Keratinocyte (primary cell): Measurements from ENCODE around the gene SORBS2. TPM values are rescaled to one million over a fixed set of nuclear protein-coding genes. Genes with fewer than 3 reads are reported as not detected.

Experiments
- DNase-seq: peaks from one replicate; pipeline ENCODE4 v3.0.0-alpha.2; 2011; ENCODE audit warnings: low read depth, missing footprints, low spot score
- FAIRE-seq: peaks from 2 replicates; lab custom pipeline; 2011; peaks lifted over from hg19 to GRCh38; lab: Jason Lieb, UNC
- H2AFZ ChIP-seq: 2 replicates; pipeline ENCODE4 v1.6.0; 2012; ENCODE audit warnings: low read length, control low read depth, inconsistent platforms; ENCODE audit not compliant: control insufficient read depth
- H3K27ac ChIP-seq: 2 replicates; pipeline ENCODE4 v1.5.1; 2011; ENCODE audit warnings: low read length; ENCODE audit not compliant: control insufficient read depth, insufficient read depth
- H3K27me3 ChIP-seq: 3 replicates; pipeline ENCODE4 v1.6.0; 2011; ENCODE audit warnings: low read length; ENCODE audit not compliant: control insufficient read depth, insufficient read depth; ENCODE audit errors: extremely low read depth
- H3K36me3 ChIP-seq, 2 experiments: 2 replicates in 1 of 2; 3 replicates in 1 of 2; pipeline ENCODE4 v1.5.1; 2011; ENCODE audit warnings: low read length in 2 of 2, mild to moderate bottlenecking in 1 of 2; ENCODE audit not compliant: control insufficient read depth in 2 of 2, insufficient read depth in 2 of 2; ENCODE audit errors: extremely low read depth in 1 of 2
- H3K4me1 ChIP-seq: 3 replicates; pipeline ENCODE4 v1.5.1; 2011; ENCODE audit warnings: low read length; ENCODE audit not compliant: control insufficient read depth, insufficient read depth; ENCODE audit errors: extremely low read depth
- H3K4me2 ChIP-seq: 3 replicates; pipeline ENCODE4 v1.6.0; 2011; ENCODE audit warnings: low read depth, low read length; ENCODE audit not compliant: control insufficient read depth, insufficient read depth; ENCODE audit errors: extremely low read depth
- H3K4me3 ChIP-seq, 3 experiments: fragments of 200-600 bp in 1 of 3; sonication (generic) in 1 of 3; 2 replicates in 2 of 3; 3 replicates in 1 of 3; pipeline ENCODE4 v1.5.1; 2011 to 2016; ENCODE audit warnings: low read length in 3 of 3, mild to moderate bottlenecking in 3 of 3, control low read depth in 2 of 3, inconsistent platforms in 1 of 3, low read depth in 1 of 3, mixed read lengths in 1 of 3, mixed run types in 1 of 3, moderate library complexity in 1 of 3; ENCODE audit not compliant: control insufficient read depth in 2 of 3, insufficient read depth in 2 of 3; ENCODE audit errors: extremely low read depth in 1 of 3
- H3K79me2 ChIP-seq: 2 replicates; pipeline ENCODE4 v1.6.0; 2012; ENCODE audit warnings: low read length; ENCODE audit not compliant: control insufficient read depth, insufficient read depth
- H3K9ac ChIP-seq: 3 replicates; pipeline ENCODE4 v1.6.0; 2011; ENCODE audit warnings: low read length; ENCODE audit not compliant: control insufficient read depth, insufficient read depth; ENCODE audit errors: extremely low read depth
- H3K9me1 ChIP-seq: 3 replicates; pipeline ENCODE4 v1.6.0; 2011; ENCODE audit warnings: low read length; ENCODE audit not compliant: control insufficient read depth, insufficient read depth; ENCODE audit errors: extremely low read depth
- H3K9me3 ChIP-seq: 2 replicates; pipeline ENCODE4 v1.5.1; 2012; ENCODE audit warnings: low read depth, low read length; ENCODE audit not compliant: control insufficient read depth
- H4K20me1 ChIP-seq: 3 replicates; pipeline ENCODE4 v1.6.0; 2011; ENCODE audit warnings: low read length; ENCODE audit not compliant: control insufficient read depth, insufficient read depth; ENCODE audit errors: extremely low read depth
- CTCF ChIP-seq, 3 experiments: IDR thresholded peaks in 1 of 3; conservative IDR thresholded peaks in 1 of 3; optimal IDR thresholded peaks in 1 of 3; 2 replicates in 2 of 3; 3 replicates in 1 of 3; pipeline versions ENCODE3 to v1.5.1; 2011; ENCODE audit warnings: low read length in 3 of 3, mild to moderate bottlenecking in 3 of 3, moderate library complexity in 2 of 3, control low read depth in 1 of 3, inconsistent platforms in 1 of 3; ENCODE audit not compliant: insufficient read depth in 2 of 3; ENCODE audit errors: extremely low read depth in 1 of 3
- EZH2 ChIP-seq: IDR thresholded peaks from one replicate; pipeline ENCODE4 v1.6.1; 2012; ENCODE audit warnings: inconsistent platforms, mild to moderate bottlenecking, low read length, moderate library complexity
- dilution Hi-C: fragments of 300-500 bp; cut with MboI; formaldehyde crosslinking; loops from one replicate; pipeline ENCODE4 v1.7.0; 2020; ENCODE audit warnings: low sequenced_read_pairs; ENCODE audit not compliant: extremely low pct_ligation_motif_present
- polyA plus RNA-seq, 5 experiments: library from polyadenylated mRNA; depleted of rRNA in 3 of 5; stranded (reverse) in 3 of 5; stranded (forward) in 1 of 5; unstranded in 1 of 5; fragments of >200 nt; gene quantifications; 1 replicate in 1 of 5; 2 replicates in 3 of 5; 3 replicates in 1 of 5; pipeline versions ENCODE4 v1.2.1 to v1.2.3, GENCODE V29; 2011 to 2012; ENCODE audit warnings: missing spikeins in 2 of 5, low read depth in 1 of 5, low replicate concordance in 1 of 5

Gene SORBS2
- polyA plus RNA-seq, 1 donor (not counting 4 experiments of a cell fraction or from before 2014, with no cell fraction given), result 0.14 TPM

DNA sequence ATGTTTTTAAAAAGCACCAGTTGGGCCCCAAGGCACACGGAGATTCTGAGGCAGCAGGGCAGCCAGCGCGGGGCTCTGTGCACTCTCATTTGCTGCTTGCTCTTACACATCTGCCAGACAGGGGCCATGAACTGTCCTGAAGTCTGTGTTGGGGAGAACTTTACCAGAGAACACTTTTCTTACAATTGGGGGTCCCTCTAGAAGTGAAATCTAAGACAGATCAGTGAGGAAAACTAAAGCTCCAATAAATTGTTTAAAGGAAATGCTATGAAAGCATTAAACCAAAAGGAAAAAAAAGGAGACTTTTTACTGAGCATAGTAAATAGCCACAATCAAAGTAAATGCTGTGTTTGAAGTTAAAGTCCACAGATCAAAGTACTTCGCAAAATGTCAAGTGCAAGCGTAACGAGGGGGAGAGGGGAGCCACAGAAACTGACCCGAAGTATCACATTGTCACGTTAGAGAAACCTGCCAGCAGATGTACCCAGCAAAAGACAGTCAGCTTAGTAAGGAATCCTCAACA, 37.8 kb downstream of the SORBS2 start:
- Histone ChIP-seq H3K4me2 (no peak overlapping the region), H4K20me1 (no peaks in the 10 kb centered on the region), H2AFZ (no peak overlapping the region), H3K27me3 (no peaks in the 10 kb centered on the region), H3K4me1 (peaks cover 6% of the 10 kb centered on the region), H3K9me3 (no peaks in the 10 kb centered on the region), H3K9me1 (no peaks in the 10 kb centered on the region), H3K9ac (no peak overlapping the region), H3K4me3 (no peak overlapping the region), H3K79me2 (no peaks in the 10 kb centered on the region), H3K27ac (no peak overlapping the region), H3K36me3 (no peaks in the 10 kb centered on the region)
- FAIRE-seq, result no peak
- TF ChIP-seq CTCF (optimal IDR thresholded peaks at IDR 0.05 in 1 of 3, IDR thresholded peaks at IDR 0.05 in 1 of 3, conservative IDR thresholded peaks at IDR 0.05 in 1 of 3; ENCODE audit: extremely low read depth in 1 of 3, insufficient read depth in 2 of 3, low read length in 3 of 3) (no peak), EZH2 (no peak)
- dilution Hi-C loops, result no loop called here
- DNase-seq, result no peak

- Histone ChIP-seq H3K9ac (no peak overlapping the region), H3K36me3 (no peaks in the 10 kb centered on the region), H3K4me1 (peaks cover under 1% of the 10 kb centered on the region), H4K20me1 (no peaks in the 10 kb centered on the region), H3K9me3 (no peaks in the 10 kb centered on the region), H3K79me2 (no peaks in the 10 kb centered on the region), H3K9me1 (no peaks in the 10 kb centered on the region), H3K4me3 (no peak overlapping the region), H3K4me2 (no peak overlapping the region), H3K27ac (no peak overlapping the region), H2AFZ (no peak overlapping the region), H3K27me3 (no peaks in the 10 kb centered on the region)
- no peak for TF ChIP-seq EZH2
- no peak for TF ChIP-seq CTCF (optimal IDR thresholded peaks at IDR 0.05 in 1 of 3, IDR thresholded peaks at IDR 0.05 in 1 of 3, conservative IDR thresholded peaks at IDR 0.05 in 1 of 3; ENCODE audit: extremely low read depth in 1 of 3, insufficient read depth in 2 of 3, low read length in 3 of 3)
- DNase-seq (no peak), FAIRE-seq (no peak)
- dilution Hi-C loops, result no loop called here
These were observed 38.6 kb downstream of the SORBS2 start for GRCh38 chr4:185773419-185773818.
